Endothelial cell (in vitro differentiated cells): ENCODE results near the gene PRDM12. TPM values are rescaled to one million over a fixed set of nuclear protein-coding genes. Genes with fewer than 3 reads are reported as not detected.
A peak's percentile ranks its signal among the peaks of the same experiment; 100 is the strongest.

Experiments used
- DNase-seq: peaks from one replicate; pipeline ENCODE4 v3.0.0; 2021; ENCODE audit warnings: low spot score
- H3K27ac Mint-ChIP-seq: one replicate; pipeline ENCODE4 v1.8.0; 2021; ENCODE audit warnings: mixed read lengths, inconsistent platforms; ENCODE audit not compliant: unreplicated experiment
- H3K27me3 Mint-ChIP-seq: one replicate; pipeline ENCODE4 v1.8.0; 2021; ENCODE audit warnings: mild to moderate bottlenecking, moderate library complexity, mixed read lengths, inconsistent platforms; ENCODE audit not compliant: unreplicated experiment
- H3K36me3 Mint-ChIP-seq: one replicate; pipeline ENCODE4 v1.8.0; 2021; ENCODE audit warnings: mild to moderate bottlenecking, low read depth, mixed read lengths, inconsistent platforms; ENCODE audit not compliant: unreplicated experiment
- H3K4me1 Mint-ChIP-seq: one replicate; pipeline ENCODE4 v1.8.0; 2021; ENCODE audit warnings: mild to moderate bottlenecking, mixed read lengths, inconsistent platforms; ENCODE audit not compliant: unreplicated experiment
- H3K4me3 Mint-ChIP-seq: one replicate; pipeline ENCODE4 v1.8.0; 2021; ENCODE audit warnings: mild to moderate bottlenecking, mixed read lengths, inconsistent platforms; ENCODE audit not compliant: unreplicated experiment
- H3K9me3 Mint-ChIP-seq: one replicate; pipeline ENCODE4 v1.8.0; 2021; ENCODE audit warnings: mixed read lengths, inconsistent platforms; ENCODE audit not compliant: unreplicated experiment
- CTCF ChIP-seq: fragments of 200-600 bp; sonication (generic); IDR thresholded peaks from one replicate; pipeline ENCODE4 v1.5.0; 2021; ENCODE audit warnings: antibody characterized with exemption; ENCODE audit not compliant: unreplicated experiment
- total RNA-seq: library from RNA; stranded (reverse); fragmentation: NEBNext Ultra II Directional; extraction: Animal tissue kit (Norgen Biotek cat#: 25700); gene quantifications from one replicate; pipeline ENCODE4 v1.2.1, GENCODE V29; 2021; ENCODE audit not compliant: unreplicated experiment

The PRDM12 gene
- total RNA-seq, 1 donor from 2014 or later = not detected

GRCh38 chr9:130698514-130698913 lies 34.1 kb downstream of the PRDM12 start:
- H3K4me1 Mint-ChIP-seq = peaks cover 8% of the 10 kb centered on the region
- H3K9me3 Mint-ChIP-seq = no peaks in the 10 kb centered on the region
- no peak for DNase-seq
- no peak for TF ChIP-seq CTCF
- peaks cover 44% of the 10 kb centered on the region for H3K36me3 Mint-ChIP-seq
- H3K27me3 Mint-ChIP-seq = peaks cover 2% of the 10 kb centered on the region
- H3K4me3 Mint-ChIP-seq = no peak overlapping the region
- H3K27ac Mint-ChIP-seq = no peak overlapping the region

- Mint-ChIP-seq H3K36me3 (peaks cover 48% of the 10 kb centered on the region), H3K27ac (no peak overlapping the region), H3K4me3 (no peak overlapping the region), H3K27me3 (peaks cover 2% of the 10 kb centered on the region), H3K9me3 (no peaks in the 10 kb centered on the region), H3K4me1 (peaks cover 7% of the 10 kb centered on the region)
- DNase-seq = no peak
- no peak for TF ChIP-seq CTCF
Observed at GRCh38 chr9:130699047-130699446, 34.7 kb downstream of the PRDM12 start.

DNA sequence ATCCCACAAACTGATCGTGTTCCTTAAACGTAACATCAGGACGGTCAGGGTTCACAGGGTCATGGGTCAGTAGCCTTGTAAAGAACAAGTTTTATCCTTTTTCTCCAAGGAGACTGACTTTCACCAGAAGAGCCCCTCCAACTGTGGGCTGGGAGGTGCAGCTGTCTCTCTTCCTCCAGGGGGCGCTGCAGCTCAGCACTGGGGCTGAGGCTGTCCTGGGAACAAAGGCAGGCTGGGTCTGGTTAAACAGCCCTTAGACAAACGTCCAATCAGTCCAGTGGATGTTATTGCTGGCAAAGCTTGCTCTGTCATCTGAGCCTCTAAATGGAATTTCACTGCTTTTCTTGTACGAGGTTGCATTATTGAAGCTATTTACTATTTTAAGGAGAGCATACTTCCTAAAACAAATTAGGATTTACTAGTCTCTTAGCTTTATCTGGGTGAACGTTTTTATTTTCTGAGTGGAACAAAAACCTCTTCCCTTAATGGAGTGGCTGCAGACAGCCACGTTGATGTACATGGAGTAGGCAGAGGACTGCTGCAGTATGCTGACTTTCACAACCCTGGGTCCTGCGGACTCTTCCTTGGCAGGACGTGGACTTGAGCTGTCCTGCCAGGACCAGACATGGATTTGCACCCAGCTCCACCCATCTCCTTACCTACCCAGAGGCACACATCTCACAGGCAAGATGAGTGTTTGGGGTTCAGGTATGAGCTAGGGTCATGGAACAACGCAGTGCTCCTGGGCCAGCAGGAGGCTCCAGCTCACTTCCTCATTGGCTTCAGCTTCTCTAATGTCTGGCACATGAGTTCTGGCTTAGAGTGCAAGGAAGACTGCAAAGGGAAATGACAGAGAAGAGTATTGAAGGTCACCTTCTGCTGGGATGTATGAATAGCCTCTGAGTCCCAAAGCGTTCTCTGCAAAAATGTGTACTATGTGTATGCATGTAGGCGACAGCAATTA lies 36.9 kb downstream of the PRDM12 start:
- DNase-seq = peak; percentile 91
- H3K36me3 Mint-ChIP-seq = peaks cover 40% of the 10 kb centered on the region
- H3K4me3 Mint-ChIP-seq = no peak overlapping the region
- H3K27ac Mint-ChIP-seq = no peak overlapping the region
- peaks cover 2% of the 10 kb centered on the region for H3K4me1 Mint-ChIP-seq
- peak; percentile 88 for TF ChIP-seq CTCF
- peaks cover under 1% of the 10 kb centered on the region for H3K27me3 Mint-ChIP-seq
- no peaks in the 10 kb centered on the region for H3K9me3 Mint-ChIP-seq

DNA sequence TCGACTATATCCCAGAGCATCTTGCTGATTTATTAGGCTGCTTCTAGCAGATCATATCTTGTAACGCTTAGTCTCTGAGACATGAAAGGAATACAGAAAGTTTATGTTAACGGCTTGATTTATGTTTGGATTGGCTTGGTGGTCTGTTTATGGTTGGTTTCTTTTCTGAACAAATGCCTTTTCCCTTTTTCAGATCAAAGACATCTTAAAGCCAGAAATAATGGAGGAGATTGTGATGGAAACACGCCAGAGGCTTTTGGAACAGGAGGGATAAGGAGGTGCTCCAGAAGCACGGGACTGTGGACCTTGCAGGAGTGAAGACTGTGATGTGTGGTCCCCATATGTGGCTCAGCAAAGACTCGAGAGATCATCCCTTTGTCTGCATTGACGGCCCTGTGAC lies 39.1 kb downstream of the PRDM12 start:
- Mint-ChIP-seq H3K36me3 (peaks cover 27% of the 10 kb centered on the region), H3K27me3 (no peaks in the 10 kb centered on the region), H3K4me1 (peaks cover 2% of the 10 kb centered on the region), H3K9me3 (no peaks in the 10 kb centered on the region), H3K4me3 (no peak overlapping the region), H3K27ac (no peak overlapping the region)
- no peak for TF ChIP-seq CTCF
- no peak for DNase-seq
